ENCODE results near the gene KANSL3.
A peak's percentile ranks its signal among the peaks of the same experiment; 100 is the strongest.
"Not testable (repeated sequence)": the region's sequence is repeated elsewhere in the genome, so short reads cannot be mapped to it uniquely, and the experiment has no call there.

Gene KANSL3

GRCh38 chr2:96654791-96655190 lies 16.7 kb upstream of the KANSL3 start:
- DNase-seq (ENCODE audit: low read depth), result not testable (repeated sequence)

GRCh38 chr2:96651793-96652192 lies 13.7 kb upstream of the KANSL3 start:
- DNase-seq (ENCODE audit: low read depth), result no peak

GRCh38 chr2:96649342-96649741 lies 11.2 kb upstream of the KANSL3 start:
- no peak for DNase-seq (ENCODE audit: low read depth)

GRCh38 chr2:96648306-96648930 lies 10.3 kb upstream of the KANSL3 start:
- no peak for DNase-seq (ENCODE audit: low read depth)

- DNase-seq (ENCODE audit: low read depth), result peak; percentile 15
These were observed 9.6 kb upstream of the KANSL3 start for GRCh38 chr2:96647681-96648080.

- DNase-seq (ENCODE audit: low read depth), result peak; percentile 52
These were observed 4.7 kb upstream of the KANSL3 start, which contains the start of gene FER1L5 for GRCh38 chr2:96642564-96643360. Gene FER1L5, plus strand, starts transcription at chr2:96642764. Its CDS starts 73 bp downstream, at chr2:96642837.

GRCh38 chr2:96637385-96638143 lies 548 bp downstream of the KANSL3 start:
- peak; percentile 93 for DNase-seq (ENCODE audit: low read depth)

GRCh38 chr2:96636551-96637171 lies 1.5 kb downstream of the KANSL3 start:
- DNase-seq (ENCODE audit: low read depth), result peak; percentile 39

- DNase-seq (ENCODE audit: low read depth), result no peak
These were observed 4.5 kb downstream of the KANSL3 start for GRCh38 chr2:96633641-96634040.

GRCh38 chr2:96631804-96632435 lies 6.2 kb downstream of the KANSL3 start:
- peak; percentile 82 for DNase-seq (ENCODE audit: low read depth)

GRCh38 chr2:96626553-96626942 lies 11.6 kb downstream of the KANSL3 start:
- no peak for DNase-seq (ENCODE audit: low read depth)

- no peak for DNase-seq (ENCODE audit: low read depth)
These were observed 12.2 kb downstream of the KANSL3 start for GRCh38 chr2:96625571-96626552.

- peak; percentile 55 for DNase-seq (ENCODE audit: low read depth)
These were observed 15.0 kb downstream of the KANSL3 start for GRCh38 chr2:96623116-96623515.

GRCh38 chr2:96622544-96622943 lies 15.6 kb downstream of the KANSL3 start:
- no peak for DNase-seq (ENCODE audit: low read depth)

GRCh38 chr2:96618596-96619283 lies 19.4 kb downstream of the KANSL3 start:
- peak; percentile 78 for DNase-seq (ENCODE audit: low read depth)

- DNase-seq (ENCODE audit: low read depth), result no peak
These were observed 21.1 kb downstream of the KANSL3 start for GRCh38 chr2:96617012-96617411.

- no peak for DNase-seq (ENCODE audit: low read depth)
These were observed 21.6 kb downstream of the KANSL3 start for GRCh38 chr2:96616535-96616934.

- no peak for DNase-seq (ENCODE audit: low read depth)
These were observed 22.0 kb downstream of the KANSL3 start for GRCh38 chr2:96616128-96616527.

GRCh38 chr2:96608469-96609455 lies 29.4 kb downstream of the KANSL3 start:
- peak; percentile 65 for DNase-seq (ENCODE audit: low read depth)
